HCT116 (cell line): ENCODE data around the gene GRIN2C. TPM values are rescaled to one million over a fixed set of nuclear protein-coding genes. Genes with fewer than 3 reads are reported as not detected.

Experiments
- ATAC-seq: fragments of 200-7000 bp; cut with Tn5 transposase; 2 replicates; pipeline ENCODE4 v1.9.1; 2020; ENCODE audit warnings: mild to moderate bottlenecking, moderate library complexity
- BruUV-seq: library from RNA; stranded (reverse); fragments of 400-500 nt; replicated peaks from 2 replicates; lab custom pipeline; 2021; lab: Mats Ljungman, UMichigan
- CTCF ChIA-PET: fragments of 300-600 bp; sonication (Branson Sonifier 250); formaldehyde crosslinking; loops from one replicate; lab custom pipeline; 2021; ENCODE audit warnings: antibody characterized with exemption; lab: Charles Lee
- POLR2A ChIA-PET: fragments of 300-600, 350-600 bp; sonication (Branson Sonifier 250); formaldehyde crosslinking; loops from one replicate; lab custom pipeline; 2021; ENCODE audit warnings: antibody characterized with exemption; lab: Charles Lee
- RAD21 ChIA-PET, 2 experiments: fragments of 300-600 bp; sonication (Branson Sonifier 250); formaldehyde crosslinking; loops; one replicate each; lab custom pipeline; 2023; ENCODE audit warnings: low total read pairs in 2 of 2; ENCODE audit not compliant: uncharacterized antibody in 2 of 2, unreplicated experiment in 2 of 2, low non-redundant PET in 1 of 2; lab: Charles Lee
- DNase-seq: peaks from one replicate; pipeline ENCODE4 v3.0.0-alpha.2; 2010; ENCODE audit warnings: low read depth, low spot score
- H2AFZ ChIP-seq: fragments of 200-600 bp; shearing (Covaris generic), sonication (generic); 2 replicates; pipeline ENCODE4 v1.6.1; 2017; ENCODE audit warnings: low read depth, mixed run types, mixed read lengths, antibody characterized with exemption, low read length; ENCODE audit not compliant: poor library complexity, severe bottlenecking
- H3K27ac ChIP-seq: 2 replicates; pipeline ENCODE4 v1.5.1; 2012; ENCODE audit warnings: low read depth, low read length
- H3K27me3 ChIP-seq: fragments of 200-600 bp; sonication (generic); 2 replicates; pipeline ENCODE4 v1.6.1; 2016; ENCODE audit warnings: mixed run types, low read length, mixed read lengths; ENCODE audit not compliant: insufficient read depth
- H3K36me3 ChIP-seq, 2 experiments: fragments of 200-500 bp in 1 of 2; fragments of 200-600 bp in 1 of 2; sonication (Bioruptor generic) in 1 of 2; sonication (generic) in 1 of 2; 2 replicates each; pipeline versions ENCODE4 v1.5.1 to v1.6.1; 2014 to 2016; ENCODE audit warnings: low read length in 2 of 2, inconsistent platforms in 1 of 2, mixed read lengths in 1 of 2, mixed run types in 1 of 2; ENCODE audit not compliant: insufficient read depth in 2 of 2, control insufficient read depth in 1 of 2
- H3K4me1 ChIP-seq, 2 experiments: fragments of 200-600 bp in 1 of 2; sonication (generic) in 1 of 2; 2 replicates each; pipeline versions ENCODE4 v1.5.1 to v1.6.1; 2012 to 2017; ENCODE audit warnings: low read length in 2 of 2, inconsistent platforms in 1 of 2, mild to moderate bottlenecking in 1 of 2, mixed read lengths in 1 of 2, mixed run types in 1 of 2, moderate library complexity in 1 of 2; ENCODE audit not compliant: insufficient read depth in 2 of 2, control insufficient read depth in 1 of 2
- H3K4me2 ChIP-seq: fragments of 200-600 bp; sonication (generic); 2 replicates; pipeline ENCODE4 v1.6.1; 2017; ENCODE audit warnings: mixed run types, low read length, mixed read lengths
- H3K4me3 ChIP-seq, 2 experiments: fragments of 200-600 bp in 1 of 2; sonication (generic) in 1 of 2; replicated peaks in 1 of 2; 2 replicates each; pipeline ENCODE4 v1.5.1; 2011 to 2016; ENCODE audit warnings: low read length in 2 of 2, control low read depth in 1 of 2, low read depth in 1 of 2, mild to moderate bottlenecking in 1 of 2, mixed read lengths in 1 of 2, mixed run types in 1 of 2
- H3K79me2 ChIP-seq: fragments of 200-600 bp; sonication (generic); 2 replicates; pipeline ENCODE4 v1.6.1; 2017; ENCODE audit warnings: mild to moderate bottlenecking, mixed run types, low read length, moderate library complexity, mixed read lengths; ENCODE audit not compliant: insufficient read depth
- H3K9ac ChIP-seq: fragments of 200-600 bp; sonication (generic); 2 replicates; pipeline ENCODE4 v1.6.1; 2016; ENCODE audit warnings: low read length, mixed read lengths
- H3K9me2 ChIP-seq: fragments of 200-600 bp; sonication (generic), shearing (Covaris generic); 2 replicates; pipeline ENCODE4 v1.6.1; 2017; ENCODE audit warnings: mixed run types, mild to moderate bottlenecking, moderate library complexity; ENCODE audit not compliant: insufficient read depth
- H3K9me3 ChIP-seq, 2 experiments: fragments of 200-500 bp in 1 of 2; fragments of 200-600 bp in 1 of 2; sonication (Bioruptor generic) in 1 of 2; sonication (generic) in 1 of 2; 2 replicates each; pipeline ENCODE4 v1.6.1; 2014 to 2017; ENCODE audit warnings: low read length in 2 of 2, mixed read lengths in 2 of 2, inconsistent platforms in 1 of 2, low read depth in 1 of 2, mild to moderate bottlenecking in 1 of 2, mixed run types in 1 of 2, moderate library complexity in 1 of 2; ENCODE audit not compliant: control insufficient read depth in 1 of 2, insufficient read depth in 1 of 2
- H4K20me1 ChIP-seq: fragments of 200-600 bp; sonication (generic), shearing (Covaris generic); 2 replicates; pipeline ENCODE4 v1.6.1; 2017; ENCODE audit warnings: mixed run types, mild to moderate bottlenecking, moderate library complexity; ENCODE audit not compliant: insufficient read depth
- CBX3 ChIP-seq: IDR thresholded peaks from 2 replicates; pipeline ENCODE4 v1.6.1; 2012; ENCODE audit warnings: low read depth
- CEBPB ChIP-seq: IDR thresholded peaks from 2 replicates; pipeline ENCODE4 v1.6.1; 2012; ENCODE audit warnings: low read depth
- ELF1 ChIP-seq: IDR thresholded peaks from 2 replicates; pipeline ENCODE4 v1.6.1; 2012; ENCODE audit warnings: low read depth, borderline replicate concordance
- EZH2phosphoT487 ChIP-seq: fragments of 200-600 bp; IDR thresholded peaks from 2 replicates; pipeline ENCODE4 v1.6.1; 2018; ENCODE audit warnings: antibody characterized with exemption, borderline replicate concordance
- JUND ChIP-seq: IDR thresholded peaks from 2 replicates; pipeline ENCODE4 v1.6.1; 2012
- POLR2A ChIP-seq: IDR thresholded peaks from 2 replicates; pipeline ENCODE4 v1.7.0; 2011; ENCODE audit warnings: borderline replicate concordance; ENCODE audit not compliant: insufficient read depth, insufficient read length; ENCODE audit errors: extremely low read depth
- POLR2AphosphoS5 ChIP-seq: IDR thresholded peaks from 2 replicates; pipeline ENCODE4 v1.6.1; 2011; ENCODE audit warnings: mild to moderate bottlenecking, low read depth, low read length, moderate library complexity
- SIN3A ChIP-seq: IDR thresholded peaks from 2 replicates; pipeline ENCODE4 v1.6.1; 2012; ENCODE audit warnings: low read depth
- SP1 ChIP-seq: IDR thresholded peaks from 2 replicates; pipeline ENCODE4 v1.6.1; 2012; ENCODE audit warnings: low read depth
- SRF ChIP-seq: IDR thresholded peaks from 2 replicates; pipeline ENCODE4 v1.6.1; 2012; ENCODE audit warnings: low read depth
- TCF7L2 ChIP-seq: IDR thresholded peaks from 2 replicates; pipeline ENCODE4 v1.7.0; 2011; ENCODE audit warnings: borderline replicate concordance, inconsistent platforms; ENCODE audit not compliant: insufficient read depth, insufficient read length; ENCODE audit errors: extremely low read depth
- intact Hi-C: fragments of 100-400 bp; cut with micrococcal nuclease; formaldehyde crosslinking; loops from 2 replicates; pipeline ENCODE4 v1.10.0; 2022
- total RNA-seq: library from RNA; stranded (reverse); gene quantifications from one replicate; pipeline ENCODE4 v1.2.1, GENCODE V29; 2021; ENCODE audit not compliant: unreplicated experiment
- TF ChIP-seq, protein P1 (sequence below): IDR thresholded peaks from 2 replicates; pipeline ENCODE4 v1.6.1; 2012; ENCODE audit warnings: low read depth
- TF ChIP-seq, protein P2 (sequence below): IDR thresholded peaks from 2 replicates; pipeline ENCODE4 v1.6.1; 2012
- TF ChIP-seq, protein P3 (sequence below): IDR thresholded peaks from 2 replicates; pipeline ENCODE4 v1.6.1; 2012

The GRIN2C gene
- total RNA-seq, 1 experiment from 2014 or later = 2.2 TPM

DNA sequence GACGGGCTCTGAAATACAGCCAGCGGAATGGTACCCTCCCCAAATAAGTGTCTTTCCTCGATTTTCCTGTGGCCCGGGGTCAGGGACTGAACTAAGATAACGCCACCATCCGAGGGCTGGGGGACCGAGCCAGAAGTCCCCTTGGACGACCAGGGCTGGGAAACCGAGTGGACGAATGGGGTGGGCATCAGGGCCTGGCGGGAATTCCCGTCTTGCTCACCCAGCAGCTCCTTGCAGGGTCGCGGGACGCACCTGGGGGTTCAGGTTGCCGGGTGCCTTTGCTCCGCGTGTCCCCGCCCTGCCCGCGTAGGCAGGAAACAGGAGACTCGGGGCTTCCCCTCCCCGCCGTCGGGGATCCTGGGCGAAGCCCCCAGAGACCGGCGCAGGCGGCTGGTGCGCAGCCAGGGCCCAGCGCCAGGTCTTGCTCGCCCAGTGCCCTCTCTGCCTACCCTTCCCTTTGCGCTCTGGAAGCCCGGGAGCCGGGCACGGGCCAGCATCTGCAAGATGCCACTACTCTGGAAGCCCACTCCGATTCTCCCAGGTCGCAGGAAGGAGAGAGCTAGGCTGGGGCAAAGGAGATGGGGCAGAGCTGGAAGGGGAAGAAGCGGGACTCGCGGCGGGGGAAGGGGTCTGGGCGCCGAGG lies 665 bp upstream of the GRIN2C start:
- Histone ChIP-seq H3K4me3 (no peak overlapping the region), H2AFZ (no peak overlapping the region), H3K9me3 (no peaks in the 10 kb centered on the region), H3K9me2 (no peaks in the 10 kb centered on the region), H3K9ac (no peak overlapping the region), H3K4me2 (peak overlapping the region; percentile 61; the same call in 1 of the 2 replicates), H3K4me1 (peaks cover 0 to 20% of the 10 kb centered on the region in 2 experiments; a peak in 1 of 4 replicates), H4K20me1 (no peaks in the 10 kb centered on the region), H3K79me2 (no peaks in the 10 kb centered on the region), H3K36me3 (peaks cover 7 to 15% of the 10 kb centered on the region in 2 experiments; a peak in 3 of 4 replicates), H3K27ac (no peak overlapping the region), H3K27me3 (no peaks in the 10 kb centered on the region; the same call in 1 of the 2 replicates)
- no TSS peak for BruUV-seq
- TF ChIP-seq SIN3A = no peak
- no peak for TF ChIP-seq POLR2A
- no peak for TF ChIP-seq TCF7L2
- TF ChIP-seq CBX3 = no peak
- no peak for TF ChIP-seq CEBPB
- TF ChIP-seq EZH2phosphoT487 = no peak
- TF ChIP-seq, protein P1, sequence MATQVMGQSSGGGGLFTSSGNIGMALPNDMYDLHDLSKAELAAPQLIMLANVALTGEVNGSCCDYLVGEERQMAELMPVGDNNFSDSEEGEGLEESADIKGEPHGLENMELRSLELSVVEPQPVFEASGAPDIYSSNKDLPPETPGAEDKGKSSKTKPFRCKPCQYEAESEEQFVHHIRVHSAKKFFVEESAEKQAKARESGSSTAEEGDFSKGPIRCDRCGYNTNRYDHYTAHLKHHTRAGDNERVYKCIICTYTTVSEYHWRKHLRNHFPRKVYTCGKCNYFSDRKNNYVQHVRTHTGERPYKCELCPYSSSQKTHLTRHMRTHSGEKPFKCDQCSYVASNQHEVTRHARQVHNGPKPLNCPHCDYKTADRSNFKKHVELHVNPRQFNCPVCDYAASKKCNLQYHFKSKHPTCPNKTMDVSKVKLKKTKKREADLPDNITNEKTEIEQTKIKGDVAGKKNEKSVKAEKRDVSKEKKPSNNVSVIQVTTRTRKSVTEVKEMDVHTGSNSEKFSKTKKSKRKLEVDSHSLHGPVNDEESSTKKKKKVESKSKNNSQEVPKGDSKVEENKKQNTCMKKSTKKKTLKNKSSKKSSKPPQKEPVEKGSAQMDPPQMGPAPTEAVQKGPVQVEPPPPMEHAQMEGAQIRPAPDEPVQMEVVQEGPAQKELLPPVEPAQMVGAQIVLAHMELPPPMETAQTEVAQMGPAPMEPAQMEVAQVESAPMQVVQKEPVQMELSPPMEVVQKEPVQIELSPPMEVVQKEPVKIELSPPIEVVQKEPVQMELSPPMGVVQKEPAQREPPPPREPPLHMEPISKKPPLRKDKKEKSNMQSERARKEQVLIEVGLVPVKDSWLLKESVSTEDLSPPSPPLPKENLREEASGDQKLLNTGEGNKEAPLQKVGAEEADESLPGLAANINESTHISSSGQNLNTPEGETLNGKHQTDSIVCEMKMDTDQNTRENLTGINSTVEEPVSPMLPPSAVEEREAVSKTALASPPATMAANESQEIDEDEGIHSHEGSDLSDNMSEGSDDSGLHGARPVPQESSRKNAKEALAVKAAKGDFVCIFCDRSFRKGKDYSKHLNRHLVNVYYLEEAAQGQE = no peak
- TF ChIP-seq, protein P2, sequence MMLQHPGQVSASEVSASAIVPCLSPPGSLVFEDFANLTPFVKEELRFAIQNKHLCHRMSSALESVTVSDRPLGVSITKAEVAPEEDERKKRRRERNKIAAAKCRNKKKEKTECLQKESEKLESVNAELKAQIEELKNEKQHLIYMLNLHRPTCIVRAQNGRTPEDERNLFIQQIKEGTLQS = no peak
- no peak for TF ChIP-seq SRF
- TF ChIP-seq, protein P3, sequence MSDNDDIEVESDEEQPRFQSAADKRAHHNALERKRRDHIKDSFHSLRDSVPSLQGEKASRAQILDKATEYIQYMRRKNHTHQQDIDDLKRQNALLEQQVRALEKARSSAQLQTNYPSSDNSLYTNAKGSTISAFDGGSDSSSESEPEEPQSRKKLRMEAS = no peak
- TF ChIP-seq POLR2AphosphoS5 = no peak
- TF ChIP-seq SP1 = no peak
- no peak for TF ChIP-seq ELF1
- no peak for TF ChIP-seq JUND
- ChIA-PET CTCF (interaction anchor here (0.7 to 3.0 kb wide), 4 partner anchors 10 to 66 kb away, joined by 3 to 33 read pairs (median 14); no protein-coding TSS in a partner anchor), RAD21 (no interaction called here), POLR2A (no interaction called here)
- no peak for DNase-seq
- no peak for ATAC-seq
- intact Hi-C loops = no loop called here
